Measurements from ENCODE around the gene ADCY5.

DNA sequence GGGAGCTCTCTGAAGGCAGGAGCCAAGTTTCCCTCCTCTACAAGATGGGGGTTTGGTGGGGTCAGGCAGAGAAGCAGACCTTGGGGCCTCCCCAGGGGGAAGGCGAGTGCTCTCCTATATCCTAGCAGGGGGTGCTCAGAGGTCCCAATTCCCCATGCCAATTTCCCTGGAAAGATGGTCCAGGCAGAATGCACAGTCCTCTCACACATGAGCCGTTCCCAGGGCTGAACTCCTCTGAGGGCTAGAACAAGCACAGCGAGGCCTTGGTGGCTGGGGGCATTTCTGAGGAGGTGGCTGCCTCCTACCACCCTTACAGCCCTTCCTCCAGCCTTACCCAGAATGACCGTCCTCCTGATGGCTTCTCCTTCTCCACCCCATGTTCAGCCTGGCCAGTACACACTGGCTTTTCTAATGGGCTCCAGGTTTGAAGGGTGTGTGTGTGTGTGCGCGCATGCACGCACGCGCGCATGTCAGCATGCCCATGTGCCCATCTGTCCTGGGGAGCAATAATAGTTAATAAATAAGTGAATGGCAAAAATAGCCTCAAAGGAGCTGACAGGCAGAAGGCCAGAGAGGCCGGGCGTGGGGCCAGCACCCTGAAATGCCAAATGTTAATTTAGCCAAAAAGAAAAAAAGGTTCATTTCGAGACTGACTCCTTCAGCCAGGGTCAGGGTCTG is 24.4 kb downstream of the ADCY5 start:
- TF ChIP-seq, protein P1, sequence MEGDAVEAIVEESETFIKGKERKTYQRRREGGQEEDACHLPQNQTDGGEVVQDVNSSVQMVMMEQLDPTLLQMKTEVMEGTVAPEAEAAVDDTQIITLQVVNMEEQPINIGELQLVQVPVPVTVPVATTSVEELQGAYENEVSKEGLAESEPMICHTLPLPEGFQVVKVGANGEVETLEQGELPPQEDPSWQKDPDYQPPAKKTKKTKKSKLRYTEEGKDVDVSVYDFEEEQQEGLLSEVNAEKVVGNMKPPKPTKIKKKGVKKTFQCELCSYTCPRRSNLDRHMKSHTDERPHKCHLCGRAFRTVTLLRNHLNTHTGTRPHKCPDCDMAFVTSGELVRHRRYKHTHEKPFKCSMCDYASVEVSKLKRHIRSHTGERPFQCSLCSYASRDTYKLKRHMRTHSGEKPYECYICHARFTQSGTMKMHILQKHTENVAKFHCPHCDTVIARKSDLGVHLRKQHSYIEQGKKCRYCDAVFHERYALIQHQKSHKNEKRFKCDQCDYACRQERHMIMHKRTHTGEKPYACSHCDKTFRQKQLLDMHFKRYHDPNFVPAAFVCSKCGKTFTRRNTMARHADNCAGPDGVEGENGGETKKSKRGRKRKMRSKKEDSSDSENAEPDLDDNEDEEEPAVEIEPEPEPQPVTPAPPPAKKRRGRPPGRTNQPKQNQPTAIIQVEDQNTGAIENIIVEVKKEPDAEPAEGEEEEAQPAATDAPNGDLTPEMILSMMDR (conservative IDR thresholded peaks at IDR 0.05): no peak
- no peak for TF ChIP-seq EZH2 (IDR thresholded peaks at IDR 0.05; ENCODE audit: low read depth)
